Psoas muscle (tissue), 8 donors: ENCODE measurements around the gene GNA15. TPM values are rescaled to one million over a fixed set of nuclear protein-coding genes. Genes with fewer than 3 reads are reported as not detected.
"Not testable (repeated sequence)": the region's sequence is repeated elsewhere in the genome, so short reads cannot be mapped to it uniquely, and the experiment has no call there.

ENCODE experiments used
- ATAC-seq, 4 donors: fragments of 200-7000 bp; cut with Tn5 transposase; one replicate each; pipeline ENCODE4 v1.9.1; 2020; ENCODE audit warnings: moderate library complexity in 3 of 4, mild to moderate bottlenecking in 2 of 4
- DNase-seq, 2 donors: peaks; one replicate each; pipeline ENCODE4 v3.0.0-alpha.2; 2020
- H3K27ac ChIP-seq: fragments of 200-600 bp; one replicate; pipeline ENCODE4 v1.8.0; 2022
- H3K27me3 ChIP-seq, 3 donors: fragments of 200-600 bp in 1 of 3; one replicate each; pipeline versions ENCODE4 v1.6.1 to v1.8.0; 2013 to 2022; ENCODE audit warnings: low read length in 2 of 3, mild to moderate bottlenecking in 2 of 3, moderate library complexity in 1 of 3; ENCODE audit not compliant: insufficient read depth in 3 of 3
- H3K36me3 ChIP-seq, 2 donors: fragments of 200-600 bp in 1 of 2; one replicate each; pipeline versions ENCODE4 v1.6.1 to v1.8.0; 2013 to 2022; ENCODE audit warnings: low read depth in 1 of 2, mild to moderate bottlenecking in 1 of 2, moderate library complexity in 1 of 2; ENCODE audit not compliant: insufficient read depth in 1 of 2
- H3K4me1 ChIP-seq: fragments of 200-600 bp; one replicate; pipeline ENCODE4 v1.8.0; 2022
- H3K4me3 ChIP-seq: fragments of 200-600 bp; one replicate; pipeline ENCODE4 v1.8.0; 2022; ENCODE audit warnings: mild to moderate bottlenecking
- H3K9me3 ChIP-seq: fragments of 200-600 bp; one replicate; pipeline ENCODE4 v1.8.0; 2022
- CTCF ChIP-seq: fragments of 200-600 bp; IDR thresholded peaks from one replicate; pipeline ENCODE4 v1.8.0; 2022; ENCODE audit warnings: antibody characterized with exemption
- WGBS, 3 donors: extraction: QIAGEN DNeasy Blood & Tissue Kit; methylation state at CpG; one replicate each; pipeline versions ENCODE4 v1.1.6 to v1.1.7; 2013; 5-methylcytosine and 5-hydroxymethylcytosine counted together
- intact Hi-C, 2 donors: fragments of 100-400 bp; cut with DNase I; formaldehyde crosslinking; loops; one replicate each; pipeline versions ENCODE4 v1.11.0 to v1.14.2; 2022
- polyA plus RNA-seq, 3 donors: library from polyadenylated mRNA; stranded (reverse); fragments of 200-250 nt; gene quantifications; one replicate each; pipeline ENCODE4 v1.2.3, GENCODE V29; 2013
- total RNA-seq, 4 donors: library from RNA; stranded (reverse); fragmentation: NEBNext Ultra II Directional in 2 of 4; extraction: Animal tissue kit (Norgen Biotek cat#: 25700) in 2 of 4; gene quantifications; one replicate each; pipeline versions ENCODE4 v1.2.1 to v1.2.4, GENCODE V29; 2021 to 2023
- donor health status: healthy with polysubstance abuse.
- donor health status: DM: no; HTN: no; CAD: no; lungs with moderate emphysema.
- donor health status: Bipolar disorder and iron deficiency.
- donor health status: healthy.
- donor health status: DM: yes; HTN: yes; CAD: no.
- donor health status: DM: no; HTN: no; CAD: no.
- donor health status: DM: no; HTN: no; CAD: no.
- donor health status: DM: yes; HTN: yes; CAD: no.

GNA15 gene
- total and polyA plus RNA-seq, 7 donors: 0.18 to 1.9 (median 0.91) TPM

- no peak for DNase-seq
These were observed 63.3 kb downstream of the GNA15 start for GRCh38 chr19:3198901-3199700.

GRCh38 chr19:3201072-3201700, 65.4 kb downstream of the GNA15 start:
- Histone ChIP-seq H3K27me3 (no peaks in the 10 kb centered on the region), H3K4me3 (no peak overlapping the region), H3K4me1 (no peaks in the 10 kb centered on the region), H3K9me3 (no peaks in the 10 kb centered on the region), H3K27ac (no peak overlapping the region), H3K36me3 (peaks cover 0 to 56% of the 10 kb centered on the region in 2 donors)
- TF ChIP-seq CTCF: no peak
- ATAC-seq: no peak
- no peak for DNase-seq
- intact Hi-C loops: no loop called here
- 94 to 96% (median 96%) methylated on average over 33 to 39 of the region's 39 CpGs for WGBS, 3 donors

More at GRCh38 chr19:3198901-3199700, 63.3 kb downstream of the GNA15 start:
- no peaks in the 10 kb centered on the region for H3K27me3 ChIP-seq
- peaks cover 0 to 42% of the 10 kb centered on the region in 2 donors for H3K36me3 ChIP-seq
- no peak overlapping the region for H3K27ac ChIP-seq
- intact Hi-C loops: no loop called here
- no peak for TF ChIP-seq CTCF
- no peaks in the 10 kb centered on the region for H3K4me1 ChIP-seq
- 91 to 94% (median 94%) methylated on average over 42 to 43 of the region's 43 CpGs for WGBS, 3 donors
- H3K9me3 ChIP-seq: no peaks in the 10 kb centered on the region
- no peak for ATAC-seq
- H3K4me3 ChIP-seq: no peak overlapping the region

- Histone ChIP-seq H3K4me3 (no peak overlapping the region), H3K9me3 (no peaks in the 10 kb centered on the region), H3K4me1 (no peaks in the 10 kb centered on the region), H3K27ac (no peak overlapping the region), H3K36me3 (peaks cover 0 to 57% of the 10 kb centered on the region in 2 donors), H3K27me3 (no peaks in the 10 kb centered on the region)
- no peak for TF ChIP-seq CTCF
- intact Hi-C loops: no loop called here
- DNase-seq: no peak
- 93 to 95% (median 94%) methylated on average over 14 of the region's 14 CpGs for WGBS, 3 donors
- no peak for ATAC-seq
These were observed 66.1 kb downstream of the GNA15 start for GRCh38 chr19:3201911-3202310.

GRCh38 chr19:3202346-3202745, 66.5 kb downstream of the GNA15 start:
- ATAC-seq (no peak), DNase-seq (no peak)
- Histone ChIP-seq H3K4me3 (no peak overlapping the region), H3K27ac (no peak overlapping the region), H3K9me3 (no peaks in the 10 kb centered on the region), H3K36me3 (peaks cover 0 to 60% of the 10 kb centered on the region in 2 donors), H3K27me3 (no peaks in the 10 kb centered on the region), H3K4me1 (no peaks in the 10 kb centered on the region)
- WGBS, 3 donors: 85 to 89% (median 88%) methylated on average over 12 of the region's 12 CpGs
- no peak for TF ChIP-seq CTCF
- intact Hi-C loops: no loop called here

GRCh38 chr19:3202895-3203294, 67.1 kb downstream of the GNA15 start:
- H3K4me1 ChIP-seq, H3K4me3 ChIP-seq, DNase-seq, H3K27me3 ChIP-seq, intact Hi-C loops, ATAC-seq, H3K27ac ChIP-seq, H3K9me3 ChIP-seq: not testable (repeated sequence)
- H3K36me3 ChIP-seq: peaks cover 0 to 65% of the 10 kb centered on the region in 2 donors
- WGBS, 3 donors: 93 to 98% (median 96%) methylated on average over 7 of the region's 7 CpGs
